A549 (cell line): ENCODE results near the gene STXBP6. TPM values are rescaled to one million over a fixed set of nuclear protein-coding genes. Genes with fewer than 3 reads are reported as not detected.
A peak's percentile ranks its signal among the peaks of the same experiment; 100 is the strongest.

Experiments used
- ATAC-seq, 2 experiments: fragments of 200-7000 bp in 1 of 2; fragments of >200 bp in 1 of 2; cut with Nextera tagmentation in 1 of 2; cut with Tn5 transposase in 1 of 2; 3 replicates each; pipeline versions ENCODE4 v1.8.0 to v1.9.1; 2018 to 2020; ENCODE audit warnings: mild to moderate bottlenecking in 1 of 2, moderate library complexity in 1 of 2
- CTCF ChIA-PET: fragments of 300-600 bp; sonication (Branson Sonifier 250); formaldehyde crosslinking; extraction: SDS; loops from one replicate; lab custom pipeline; 2021; ENCODE audit warnings: antibody characterized with exemption, inconsistent platforms; lab: Yijun Ruan, JAX
- POLR2A ChIA-PET: fragments of 350-600 bp; formaldehyde crosslinking; extraction: SDS; loops from one replicate; lab custom pipeline; 2021; ENCODE audit warnings: antibody characterized with exemption, inconsistent platforms; lab: Yijun Ruan, JAX
- DNase-seq, 2 experiments: peaks; one replicate each; pipeline versions ENCODE4 v3.0.0 to v3.0.0-alpha.2; 2011 to 2016; ENCODE audit warnings: low read depth in 1 of 2, low spot score in 1 of 2
- FAIRE-seq: peaks from 2 replicates; lab custom pipeline; 2011; peaks lifted over from hg19 to GRCh38; lab: Jason Lieb, UNC
- H3K27ac ChIP-seq, 2 experiments: fragments of >200 bp; sonication (Bioruptor Twin); formaldehyde crosslinking; 3 replicates each; pipeline ENCODE4 v1.5.1; 2016 to 2017
- H3K4me1 ChIP-seq: fragments of >200 bp; sonication (Bioruptor Twin); formaldehyde crosslinking; 3 replicates; pipeline ENCODE4 v1.6.1; 2016
- H3K4me2 ChIP-seq: fragments of >200 bp; sonication (Bioruptor Twin); formaldehyde crosslinking; 3 replicates; pipeline ENCODE4 v1.6.1; 2016
- H3K4me3 ChIP-seq: fragments of >200 bp; sonication (Bioruptor Twin); formaldehyde crosslinking; 3 replicates; pipeline ENCODE4 v1.5.1; 2016
- H3K9me3 ChIP-seq: fragments of >200 bp; sonication (Bioruptor Twin); formaldehyde crosslinking; 3 replicates; pipeline ENCODE4 v1.6.1; 2016
- CBX8 ChIP-seq: fragments of 200-600 bp; sonication (generic); IDR thresholded peaks from 2 replicates; pipeline ENCODE4 v1.6.1; 2016
- CEBPB ChIP-seq, 2 experiments: fragments of >200 bp in 1 of 2; sonication (Bioruptor Twin) in 1 of 2; formaldehyde crosslinking in 1 of 2; IDR thresholded peaks; 2 replicates each; pipeline ENCODE4 v1.6.1; 2012 to 2016
- CHD2 ChIP-seq: fragments of 150-350 bp; IDR thresholded peaks from 2 replicates; pipeline ENCODE4 v1.6.1; 2014; ENCODE audit warnings: low read length; ENCODE audit not compliant: partially characterized antibody
- EHMT2 ChIP-seq: fragments of 200-600 bp; sonication (generic); IDR thresholded peaks from 2 replicates; pipeline ENCODE4 v1.6.1; 2016; ENCODE audit warnings: antibody characterized with exemption, low read depth, mild to moderate bottlenecking, moderate library complexity
- EP300 ChIP-seq, 2 experiments: fragments of >200 bp; sonication (Bioruptor Twin); formaldehyde crosslinking; IDR thresholded peaks; 2 replicates in 1 of 2; 3 replicates in 1 of 2; pipeline ENCODE4 v1.6.1; 2016 to 2017
- FOSB ChIP-seq: fragments of 250-450 bp; sonication (Bioruptor Pico); IDR thresholded peaks from 2 replicates; pipeline ENCODE4 v1.5.0; 2020; ENCODE audit warnings: mild to moderate bottlenecking, moderate library complexity
- FOSL2 ChIP-seq, 2 experiments: fragments of 450-650 bp in 1 of 2; fragments of >200 bp in 1 of 2; sonication (Bioruptor Twin) in 1 of 2; formaldehyde crosslinking; IDR thresholded peaks; 2 replicates each; pipeline versions ENCODE4 v1.5.0 to v1.6.1; 2016 to 2020; ENCODE audit warnings: mild to moderate bottlenecking in 1 of 2, moderate library complexity in 1 of 2
- HOXA7 ChIP-seq: fragments of 250-450 bp; sonication (Bioruptor Pico); IDR thresholded peaks from 2 replicates; pipeline ENCODE4 v1.5.0; 2020; ENCODE audit warnings: mild to moderate bottlenecking, moderate library complexity
- JUN ChIP-seq, 2 experiments: fragments of >200 bp; sonication (Bioruptor Twin); formaldehyde crosslinking; IDR thresholded peaks; 2 replicates in 1 of 2; 3 replicates in 1 of 2; pipeline ENCODE4 v1.6.1; 2016 to 2017
- KDM1A ChIP-seq: fragments of 200-600 bp; sonication (generic); IDR thresholded peaks from 2 replicates; pipeline ENCODE4 v1.6.1; 2016; ENCODE audit warnings: low read depth, mild to moderate bottlenecking
- KDM5A ChIP-seq: fragments of 200-600 bp; sonication (generic); IDR thresholded peaks from 2 replicates; pipeline ENCODE4 v1.6.1; 2016; ENCODE audit warnings: antibody characterized with exemption, mild to moderate bottlenecking
- MAFK ChIP-seq: fragments of 450-650 bp; IDR thresholded peaks from 2 replicates; pipeline ENCODE4 v1.6.1; 2014; ENCODE audit not compliant: partially characterized antibody
- MYC ChIP-seq: IDR thresholded peaks from 2 replicates; pipeline ENCODE4 v1.6.1; 2012; ENCODE audit warnings: mild to moderate bottlenecking, inconsistent platforms, low read length, improper control_type of control experiment, borderline replicate concordance
- NR3C1 ChIP-seq: fragments of >200 bp; sonication (Bioruptor Twin); formaldehyde crosslinking; IDR thresholded peaks from 3 replicates; pipeline ENCODE4 v1.6.1; 2017
- POLR2A ChIP-seq: IDR thresholded peaks from 2 replicates; pipeline ENCODE4 v1.6.1; 2012; ENCODE audit warnings: mild to moderate bottlenecking, low read length
- POLR2AphosphoS2 ChIP-seq: conservative IDR thresholded peaks from 2 replicates; pipeline ENCODE4 v1.6.1; 2012; ENCODE audit warnings: low read length, improper control_type of control experiment, inconsistent platforms
- RFX5 ChIP-seq: fragments of 450-650 bp; IDR thresholded peaks from 2 replicates; pipeline ENCODE4 v1.7.1; 2014; ENCODE audit warnings: antibody characterized with exemption, mild to moderate bottlenecking, moderate library complexity
- RNF2 ChIP-seq: fragments of 200-600 bp; sonication (generic); IDR thresholded peaks from 2 replicates; pipeline ENCODE4 v1.6.1; 2016; ENCODE audit warnings: low read depth, mild to moderate bottlenecking, antibody characterized with exemption, moderate library complexity, borderline replicate concordance
- TP53 ChIP-seq: fragments of 250-450 bp; sonication (Bioruptor Pico); IDR thresholded peaks from 2 replicates; pipeline ENCODE4 v1.5.0; 2021; ENCODE audit warnings: mild to moderate bottlenecking, moderate library complexity
- WGBS: methylation state at CpG from one replicate; pipeline ENCODE4 v1.1.6; 2017; ENCODE audit errors: missing lambda C conversion rate; 5-methylcytosine and 5-hydroxymethylcytosine counted together
- polyA minus RNA-seq: library from RNA; depleted of rRNA, polyadenylated mRNA; stranded (reverse); fragments of >200 nt; gene quantifications from 2 replicates; pipeline ENCODE4 v1.2.3, GENCODE V29; 2011; rRNA and poly(A)+ RNA removed
- polyA plus RNA-seq, 4 experiments: library from polyadenylated mRNA; depleted of rRNA in 3 of 4; stranded (reverse); fragments of >200 nt; fragmentation: RNase III in 1 of 4; extraction: RNeasy Plus Mini Kit Qiagen cat#74134 plus additional on column Dnase treatment in 1 of 4; gene quantifications; 2 replicates in 3 of 4; 3 replicates in 1 of 4; pipeline ENCODE4 v1.2.3, GENCODE V29; 2011 to 2017
- TF ChIP-seq, protein P1 (sequence below): IDR thresholded peaks from 2 replicates; pipeline ENCODE4 v1.6.1; 2012; ENCODE audit warnings: low read depth, borderline replicate concordance
- TF ChIP-seq, protein P2 (sequence below): IDR thresholded peaks from 2 replicates; pipeline ENCODE4 v1.6.1; 2012

Gene STXBP6
- polyA plus RNA-seq (2011; rRNA removed) (4.6 and 6.3 TPM in 2 replicates), polyA plus RNA-seq (2017; fragmentation: RNase III; extraction: RNeasy Plus Mini Kit Qiagen cat#74134 plus additional on column Dnase treatment) (1.6 to 2.1 TPM (median 1.7 TPM) in 3 replicates), polyA minus RNA-seq (3.2 and 4.3 TPM in 2 replicates)
- 2.9 and 3.4 TPM in 2 replicates for polyA plus RNA-seq (2012; cell fraction: cytosol; rRNA removed)
- polyA plus RNA-seq (2012; cell fraction: nucleus; rRNA removed): 1.7 and 1.8 TPM in 2 replicates

DNA sequence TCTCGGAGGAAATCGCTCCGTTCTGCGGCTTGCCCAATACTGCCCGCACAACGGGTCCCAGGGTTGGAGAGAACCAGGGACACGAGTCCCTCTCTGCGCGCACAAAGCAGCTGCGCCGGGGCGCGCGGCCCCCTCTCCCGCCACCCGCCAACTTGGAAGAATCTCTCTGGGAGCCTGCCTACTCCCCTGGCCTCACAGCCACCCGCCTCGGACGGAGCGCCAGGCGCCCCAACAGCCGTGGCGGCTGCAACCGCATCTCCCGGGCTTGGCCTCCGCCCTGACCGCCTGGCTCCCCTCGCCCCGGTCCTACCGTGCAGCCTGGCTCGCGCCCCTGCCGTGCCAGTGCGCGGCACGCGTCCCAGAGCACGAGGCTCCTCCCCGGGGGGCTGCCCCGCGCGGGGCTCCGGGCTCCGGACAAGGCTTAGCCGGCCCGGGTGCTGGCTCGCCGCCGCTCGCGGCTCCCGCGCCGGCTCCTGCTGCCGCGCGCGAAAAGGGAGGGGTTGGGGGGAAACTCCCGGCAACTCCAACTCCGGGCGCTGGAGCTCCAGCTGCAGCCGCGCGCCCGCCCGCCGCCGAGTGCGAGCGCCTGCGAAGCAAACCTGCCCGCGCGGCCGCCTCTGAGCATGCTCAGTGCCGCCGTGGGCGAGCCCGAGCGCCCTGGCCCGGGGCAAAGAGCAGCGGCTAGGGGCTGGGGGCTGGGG lies at the start of gene STXBP6:
Gene STXBP6, minus strand, starts transcription at position 580 of the 701 bp plus-strand sequence. CDS start 75,329 bp downstream, outside the sequence.
- Histone ChIP-seq H3K4me3 (peak within 1 kb of the TSS; percentile 68), H3K4me1 (peaks cover 7% of the 10 kb centered on the region; the same call in 1 of the 3 replicates), H3K4me2 (peak within 1 kb of the TSS; percentile 97), H3K9me3 (no peaks in the 10 kb centered on the region), H3K27ac (peak within 1 kb of the TSS; percentile 61 to 84)
- ChIA-PET CTCF (no interaction called here), POLR2A (no interaction called here)
- 2% methylated on average over 26 of the region's 82 CpGs for WGBS
- ATAC-seq: peak; percentile 83 to 95
- no peak for FAIRE-seq
- TF ChIP-seq, protein P1, sequence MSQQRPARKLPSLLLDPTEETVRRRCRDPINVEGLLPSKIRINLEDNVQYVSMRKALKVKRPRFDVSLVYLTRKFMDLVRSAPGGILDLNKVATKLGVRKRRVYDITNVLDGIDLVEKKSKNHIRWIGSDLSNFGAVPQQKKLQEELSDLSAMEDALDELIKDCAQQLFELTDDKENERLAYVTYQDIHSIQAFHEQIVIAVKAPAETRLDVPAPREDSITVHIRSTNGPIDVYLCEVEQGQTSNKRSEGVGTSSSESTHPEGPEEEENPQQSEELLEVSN: 0 out of 2 replicates have a peak, but pooled peaks have one; percentile 60
- TF ChIP-seq, protein P2, sequence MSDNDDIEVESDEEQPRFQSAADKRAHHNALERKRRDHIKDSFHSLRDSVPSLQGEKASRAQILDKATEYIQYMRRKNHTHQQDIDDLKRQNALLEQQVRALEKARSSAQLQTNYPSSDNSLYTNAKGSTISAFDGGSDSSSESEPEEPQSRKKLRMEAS: peak; percentile 58
- TF ChIP-seq KDM5A: no peak
- DNase-seq: peak; percentile 11 to 35

DNA sequence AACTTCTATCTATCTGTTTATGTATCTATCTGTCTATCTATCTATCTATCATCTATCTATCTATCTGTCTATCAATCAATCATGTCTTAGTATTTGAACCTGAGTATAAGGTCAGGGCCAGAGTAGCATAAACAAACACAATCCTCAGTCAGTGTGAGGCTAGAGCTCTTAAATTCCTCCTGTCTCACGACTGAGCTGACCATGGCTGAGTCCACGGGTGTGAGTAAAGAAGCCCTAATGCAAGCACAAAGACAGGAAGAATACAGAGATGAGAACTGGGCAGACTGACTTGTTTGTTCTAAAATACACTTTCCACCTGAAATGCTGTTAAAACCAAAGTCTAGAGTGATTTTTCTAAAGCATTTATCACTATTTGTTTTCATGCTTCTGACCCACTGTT lies 47.2 kb upstream of the STXBP6 start:
- Histone ChIP-seq H3K4me3 (no peak overlapping the region), H3K4me1 (no peaks in the 10 kb centered on the region), H3K27ac (no peak overlapping the region), H3K4me2 (no peak overlapping the region), H3K9me3 (no peaks in the 10 kb centered on the region)
- ATAC-seq: no peak
- WGBS: 0% methylated on average over 2 of the region's 2 CpGs
- CTCF ChIA-PET: interaction anchor here (1.0 kb wide), 1 partner anchor 9 kb away, joined by 3 read pairs; no protein-coding TSS in a partner anchor
- TF ChIP-seq CEBPB (IDR thresholded peaks at IDR 0.05) (no peak), MYC (no peak), RFX5 (no peak), CHD2 (no peak), FOSB (CRISPR knock-in tag) (no peak), CBX8 (no peak), FOSL2 (IDR thresholded peaks at IDR 0.05) (no peak), FOSL2 (CRISPR knock-in tag; IDR thresholded peaks at IDR 0.05) (no peak), JUN (IDR thresholded peaks at IDR 0.05) (no peak), MAFK (no peak), KDM1A (no peak), EHMT2 (no peak), RNF2 (no peak), EP300 (IDR thresholded peaks at IDR 0.05) (no peak)
- TF ChIP-seq, protein P1: no peak
- FAIRE-seq: no peak
- POLR2A ChIA-PET: no interaction called here
- no peak for DNase-seq

DNA sequence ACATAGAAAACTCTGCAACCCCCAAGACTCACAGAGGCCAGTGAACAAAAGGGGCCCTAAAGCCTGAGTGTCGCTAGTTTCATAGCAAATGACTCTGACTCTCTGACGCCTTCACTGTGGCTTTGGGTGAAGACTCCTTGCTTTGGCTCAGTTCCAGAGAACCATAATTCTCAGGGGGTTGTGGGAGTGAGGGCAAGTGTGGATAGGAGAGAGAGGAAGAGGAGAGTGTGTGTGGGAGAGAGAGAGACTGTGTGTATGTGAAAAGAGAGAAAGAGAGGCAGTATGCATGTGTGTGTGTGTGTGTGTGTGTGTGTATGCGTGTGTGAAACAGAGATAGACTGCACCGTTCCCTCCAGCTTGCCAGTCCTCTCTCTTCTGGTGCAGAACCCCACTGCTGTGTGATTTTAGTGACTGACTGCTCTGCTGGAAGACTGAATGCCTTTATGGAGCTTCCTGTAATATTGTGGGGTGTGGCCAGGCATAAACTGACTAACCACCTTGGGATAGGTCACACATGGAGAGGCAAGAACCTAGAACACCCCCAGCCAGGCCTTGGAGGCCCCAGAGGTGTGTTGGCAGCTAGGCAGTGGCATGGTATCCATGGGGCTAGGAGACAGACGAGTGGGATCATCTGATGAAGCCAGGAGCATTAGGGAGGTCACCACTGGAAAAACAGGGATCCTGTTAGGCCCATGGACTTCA lies 45.9 kb upstream of the STXBP6 start:
- H3K4me1 ChIP-seq: no peaks in the 10 kb centered on the region
- POLR2A ChIA-PET: no interaction called here
- no peak overlapping the region for H3K4me2 ChIP-seq
- H3K27ac ChIP-seq: no peak overlapping the region
- TF ChIP-seq RFX5: no peak
- no peak for TF ChIP-seq POLR2AphosphoS2
- no peak for TF ChIP-seq FOSL2 (IDR thresholded peaks at IDR 0.05)
- no peak for TF ChIP-seq FOSL2 (CRISPR knock-in tag; IDR thresholded peaks at IDR 0.05)
- TF ChIP-seq HOXA7: no peak
- no peak for TF ChIP-seq JUN (IDR thresholded peaks at IDR 0.05)
- no peak for TF ChIP-seq POLR2A
- TF ChIP-seq, protein P2: no peak
- no peak for TF ChIP-seq NR3C1
- TF ChIP-seq KDM1A: no peak
- TF ChIP-seq TP53 (CRISPR knock-in tag): no peak
- H3K4me3 ChIP-seq: no peak overlapping the region
- DNase-seq (no peak), FAIRE-seq (no peak), ATAC-seq (no peak)
- WGBS: 42% methylated on average over 5 of the region's 5 CpGs
- CTCF ChIA-PET: interaction anchor here (1.2 kb wide), 1 partner anchor 37 kb away, joined by 3 read pairs; no protein-coding TSS in a partner anchor
- no peaks in the 10 kb centered on the region for H3K9me3 ChIP-seq
